Common myeloid progenitor, CD34-positive (primary cell): ENCODE results near the gene PIM2.
A peak's percentile ranks its signal among the peaks of the same experiment; 100 is the strongest.

Source experiments
- CTCF ChIA-PET: fragments of 350-600 bp; sonication (Branson Sonifier 250); formaldehyde crosslinking; loops from one replicate; lab custom pipeline; 2021; ENCODE audit warnings: antibody characterized with exemption; lab: Charles Lee
- POLR2A ChIA-PET: fragments of 350-600 bp; sonication (Branson Sonifier 250); formaldehyde crosslinking; loops from one replicate; lab custom pipeline; 2021; ENCODE audit warnings: antibody characterized with exemption; lab: Charles Lee
- DNase-seq, 3 donors: peaks; one replicate each; pipeline versions ENCODE4 v3.0.0 to v3.0.0-alpha.2; 2013
- H3K27ac ChIP-seq, 2 experiments: 1 replicate in 1 of 2; 2 replicates in 1 of 2; pipeline ENCODE4 v1.7.0; 2013; ENCODE audit warnings: inconsistent platforms in 2 of 2, low read length in 2 of 2, mild to moderate bottlenecking in 2 of 2, low read depth in 1 of 2, moderate library complexity in 1 of 2; ENCODE audit not compliant: severe bottlenecking in 2 of 2, insufficient read depth in 1 of 2, poor library complexity in 1 of 2
- H3K27me3 ChIP-seq, 5 experiments: replicated peaks in 2 of 5; 1 replicate in 3 of 5; 2 replicates in 2 of 5; pipeline versions ENCODE4 v1.6.1 to v1.7.0; 2013; ENCODE audit warnings: low read length in 4 of 5, mild to moderate bottlenecking in 2 of 5, moderate library complexity in 2 of 5, inconsistent platforms in 1 of 5; ENCODE audit not compliant: insufficient read depth in 5 of 5, control insufficient read depth in 4 of 5
- H3K36me3 ChIP-seq, 4 experiments: 1 replicate in 2 of 4; 2 replicates in 2 of 4; pipeline versions ENCODE4 v1.6.1 to v1.7.0; 2013; ENCODE audit warnings: low read length in 3 of 4, control low read depth in 1 of 4, mild to moderate bottlenecking in 1 of 4; ENCODE audit not compliant: control insufficient read depth in 4 of 4, insufficient read depth in 4 of 4
- H3K4me1 ChIP-seq, 4 experiments: 1 replicate in 3 of 4; 2 replicates in 1 of 4; pipeline versions ENCODE4 v1.6.1 to v1.7.1; 2013; ENCODE audit warnings: low read length in 3 of 4, mild to moderate bottlenecking in 3 of 4, control low read depth in 1 of 4, inconsistent platforms in 1 of 4, moderate library complexity in 1 of 4; ENCODE audit not compliant: control insufficient read depth in 4 of 4, insufficient read depth in 4 of 4; ENCODE audit errors: control extremely low read depth in 1 of 4
- H3K4me3 ChIP-seq, 7 experiments: 1 replicate in 4 of 7; 2 replicates in 3 of 7; pipeline versions ENCODE4 v1.5.1 to v1.7.0; 2013; ENCODE audit warnings: mild to moderate bottlenecking in 7 of 7, low read length in 6 of 7, moderate library complexity in 6 of 7, inconsistent platforms in 2 of 7, low read depth in 2 of 7, control low read depth in 1 of 7; ENCODE audit not compliant: insufficient read depth in 4 of 7, control insufficient read depth in 1 of 7; ENCODE audit errors: extremely low read depth in 1 of 7
- H3K9me3 ChIP-seq, 5 experiments: 1 replicate in 4 of 5; 2 replicates in 1 of 5; pipeline versions ENCODE4 v1.6.1 to v1.7.1; 2013; ENCODE audit warnings: low read length in 4 of 5, mild to moderate bottlenecking in 2 of 5, inconsistent platforms in 1 of 5, low read depth in 1 of 5, moderate library complexity in 1 of 5; ENCODE audit not compliant: control insufficient read depth in 4 of 5, insufficient read depth in 2 of 5; ENCODE audit errors: control extremely low read depth in 1 of 5
- WGBS: methylation state at CpG from one replicate; pipeline ENCODE4 v1.1.5; 2013; ENCODE audit not compliant: insufficient coverage; 5-methylcytosine and 5-hydroxymethylcytosine counted together

PIM2 gene

DNA sequence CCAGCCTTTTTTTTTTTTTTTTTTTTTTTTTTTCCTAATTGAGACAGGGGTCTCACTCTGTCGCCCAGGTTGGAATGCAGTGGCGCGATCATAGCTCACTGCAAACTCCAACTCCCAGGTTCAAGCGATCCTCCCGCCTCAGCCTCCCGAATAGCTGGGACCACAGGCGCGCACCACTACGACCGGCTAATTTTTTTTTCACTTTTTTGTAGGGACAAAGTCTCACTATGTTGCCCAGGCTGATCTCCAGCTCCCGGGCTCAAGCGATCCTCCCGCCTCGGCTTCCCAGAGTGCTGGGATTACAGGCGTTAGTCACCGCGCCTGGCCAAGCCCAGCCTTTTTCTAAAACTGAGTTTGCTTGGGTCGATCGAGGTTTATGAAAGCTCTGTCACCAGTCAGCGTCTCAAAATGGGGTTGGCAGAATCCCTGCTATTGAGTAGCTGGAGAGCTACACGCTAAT lies 39.8 kb upstream of the PIM2 start:
- H3K9me3 ChIP-seq: peaks cover 0 to 2% (median 0%) of the 10 kb centered on the region in 5 experiments
- H3K27ac ChIP-seq: peak overlapping the region; percentile 95 to 98
- 49% methylated on average over 18 of the region's 21 CpGs for WGBS
- ChIA-PET POLR2A (interaction anchor here (0.7 to 1.3 kb wide), 6 partner anchors 14 to 208 kb away, joined by 3 to 10 read pairs (median 4); partner anchors contain the start of genes KCND1 and TFE3), CTCF (interaction anchor here (1.0 to 2.0 kb wide), 6 partner anchors 10 to 85 kb away, joined by 3 to 9 read pairs (median 4); partner anchors contain the start of gene KCND1)
- H3K4me3 ChIP-seq: peak overlapping the region; percentile 43 to 81 (median 71)
- peaks cover 0 to 15% (median 5%) of the 10 kb centered on the region in 4 experiments for H3K36me3 ChIP-seq
- H3K27me3 ChIP-seq: no peaks in the 10 kb centered on the region
- peaks cover 18 to 56% (median 27%) of the 10 kb centered on the region in 4 experiments for H3K4me1 ChIP-seq
- peak in 2 of 3 donors; percentile 33 to 37 for DNase-seq

DNA sequence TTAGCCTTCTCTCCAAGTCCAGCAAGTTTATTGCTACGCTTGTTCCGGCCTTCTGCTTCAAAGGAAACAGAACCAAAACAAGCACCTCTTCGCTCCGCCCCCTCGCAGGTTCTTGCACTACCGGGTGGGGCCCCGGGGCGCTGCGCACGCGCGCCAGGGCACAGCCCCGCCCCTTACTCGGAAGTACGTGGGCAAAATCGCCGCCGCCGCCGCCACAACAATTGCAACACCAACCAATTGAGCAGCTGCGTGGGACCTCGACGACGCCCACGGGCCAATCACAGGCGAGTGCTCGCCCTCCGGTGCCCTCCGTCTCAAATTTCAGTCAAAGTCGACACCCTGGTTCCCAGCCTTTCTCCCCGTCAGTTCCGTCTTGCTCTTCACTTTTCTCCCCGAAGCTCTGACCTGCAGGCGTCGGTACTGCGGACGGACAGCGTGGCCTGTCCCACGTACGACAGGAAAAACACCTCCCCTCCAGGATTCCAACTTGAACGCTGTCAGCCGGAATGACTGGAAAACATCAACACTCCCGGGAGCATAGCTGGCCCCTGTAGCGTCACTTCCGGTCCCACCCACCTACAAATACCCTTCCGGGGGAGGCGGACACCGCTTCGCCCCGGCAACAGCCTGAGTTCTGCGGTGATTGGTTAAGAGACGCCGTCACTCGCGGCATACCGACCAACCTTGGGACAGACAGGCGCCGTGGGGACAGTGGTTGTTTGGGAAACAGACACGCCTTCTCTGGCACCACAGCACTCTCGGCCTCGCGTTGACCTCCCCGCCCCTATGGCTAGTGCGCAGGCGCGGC lies 39.2 kb upstream of the PIM2 start:
- Histone ChIP-seq H3K36me3 (peaks cover 0 to 17% (median 5%) of the 10 kb centered on the region in 4 experiments), H3K27me3 (no peaks in the 10 kb centered on the region), H3K27ac (peak overlapping the region; percentile 95 to 98), H3K9me3 (peaks cover 0 to 2% (median 0%) of the 10 kb centered on the region in 5 experiments), H3K4me1 (peaks cover 18 to 61% (median 27%) of the 10 kb centered on the region in 4 experiments), H3K4me3 (peak overlapping the region; percentile 57 to 87 (median 70))
- ChIA-PET CTCF (interaction anchor here (1.0 to 2.0 kb wide), 6 partner anchors 10 to 86 kb away, joined by 3 to 9 read pairs (median 4); partner anchors contain the start of gene KCND1), POLR2A (interaction anchor here (0.5 to 1.3 kb wide), 11 partner anchors 14 to 208 kb away, joined by 3 to 10 read pairs (median 3); partner anchors contain the start of genes GRIPAP1, KCND1, PQBP1 and TFE3)
- 36% methylated on average over 53 of the region's 66 CpGs for WGBS
- peak; percentile 97 to 99 (median 98) for DNase-seq

DNA sequence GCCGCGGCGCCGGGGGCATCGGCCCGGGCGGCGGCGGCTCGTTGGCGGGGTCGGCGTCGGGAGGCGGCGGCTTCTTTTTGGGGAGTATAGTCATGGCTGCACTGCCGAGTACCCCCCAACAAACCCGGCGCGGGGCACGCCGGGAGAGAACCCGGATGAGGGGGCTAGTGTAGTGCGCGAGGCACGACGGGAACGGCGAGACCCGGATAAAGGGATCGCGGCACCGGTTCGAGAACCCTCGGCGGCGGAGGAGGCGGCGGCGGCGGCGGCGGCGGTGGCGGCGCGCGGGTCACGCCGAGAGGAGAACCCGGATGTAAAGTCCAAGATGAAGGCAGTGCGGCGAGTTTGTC lies 38.6 kb upstream of the PIM2 start, which contains the start of gene OTUD5:
Gene OTUD5, minus strand, starts transcription at position 131 of the 350 bp plus-strand sequence. Its CDS starts 37 bp downstream, at position 94.
- peaks cover 18 to 64% (median 25%) of the 10 kb centered on the region in 4 experiments for H3K4me1 ChIP-seq
- ChIA-PET CTCF (interaction anchor here (1.1 to 3.5 kb wide), 3 partner anchors 9 to 16 kb away, joined by 3 to 24 read pairs (median 3); no protein-coding TSS in a partner anchor), POLR2A (interaction anchor here (0.7 to 1.3 kb wide), 4 partner anchors 43 to 209 kb away, joined by 3 read pairs; partner anchors contain the start of genes GRIPAP1, PQBP1 and TIMM17B)
- H3K27me3 ChIP-seq: no peaks in the 10 kb centered on the region
- H3K9me3 ChIP-seq: peaks cover 0 to 2% (median 0%) of the 10 kb centered on the region in 5 experiments
- peak within 1 kb of the TSS; percentile 95 to 98 for H3K27ac ChIP-seq
- 49% methylated on average over 53 of the region's 53 CpGs for WGBS
- peaks cover 2 to 17% (median 5%) of the 10 kb centered on the region in 4 experiments for H3K36me3 ChIP-seq
- DNase-seq: peak in 1 of 3 donors; percentile 46
- H3K4me3 ChIP-seq: peak within 1 kb of the TSS; percentile 57 to 87 (median 71)

GRCh38 chrX:48956728-48957414 lies 38.0 kb upstream of the PIM2 start:
- WGBS: 44% methylated on average over 41 of the region's 61 CpGs
- peaks cover 2 to 17% (median 5%) of the 10 kb centered on the region in 4 experiments for H3K36me3 ChIP-seq
- peak overlapping the region; percentile 34 to 88 for H3K27ac ChIP-seq
- no peaks in the 10 kb centered on the region for H3K27me3 ChIP-seq
- H3K9me3 ChIP-seq: peaks cover 0 to 2% (median 0%) of the 10 kb centered on the region in 5 experiments
- ChIA-PET POLR2A (interaction anchor here (1.3 kb wide), 1 partner anchor 59 kb away, joined by 3 read pairs; the partner anchor contains the start of genes PQBP1 and TIMM17B), CTCF (interaction anchor here (1.1 to 3.5 kb wide), 3 partner anchors 8 to 18 kb away, joined by 3 to 24 read pairs (median 5); no protein-coding TSS in a partner anchor)
- H3K4me1 ChIP-seq: peaks cover 14 to 61% (median 22%) of the 10 kb centered on the region in 4 experiments
- peak in 2 of 3 donors; percentile 27 to 37 for DNase-seq
- H3K4me3 ChIP-seq: peak overlapping the region; percentile 35 to 87 (median 71)

GRCh38 chrX:48948589-48948988 lies 29.8 kb upstream of the PIM2 start:
- WGBS: 100% methylated on average over 1 of the region's 1 CpG
- H3K27ac ChIP-seq: no peak overlapping the region
- H3K27me3 ChIP-seq: no peaks in the 10 kb centered on the region
- POLR2A ChIA-PET: no interaction called here
- no peaks in the 10 kb centered on the region for H3K9me3 ChIP-seq
- H3K4me3 ChIP-seq: no peak overlapping the region
- H3K36me3 ChIP-seq: peaks cover 0 to 5% (median 3%) of the 10 kb centered on the region in 4 experiments
- peaks cover 0 to 22% (median 8%) of the 10 kb centered on the region in 4 experiments for H3K4me1 ChIP-seq
- DNase-seq: no peak
- CTCF ChIA-PET: interaction anchor here (0.6 to 2.3 kb wide), 3 partner anchors 8 to 57 kb away, joined by 3 to 7 read pairs (median 3); partner anchors contain the start of gene OTUD5
